Measurements from ENCODE around the gene TGFBR3. TPM values are rescaled to one million over a fixed set of nuclear protein-coding genes. Genes with fewer than 3 reads are reported as not detected.

TGFBR3 gene
- total and polyA plus RNA-seq, 2 of the 8 experiments (the other 6 are each of a cell fraction or from before 2014, with no cell fraction given) = 2.0 to 6.1 TPM

GRCh38 chr1:91807921-91808620 is 77.9 kb downstream of the TGFBR3 start (continued):
- TF ChIP-seq, protein P1, sequence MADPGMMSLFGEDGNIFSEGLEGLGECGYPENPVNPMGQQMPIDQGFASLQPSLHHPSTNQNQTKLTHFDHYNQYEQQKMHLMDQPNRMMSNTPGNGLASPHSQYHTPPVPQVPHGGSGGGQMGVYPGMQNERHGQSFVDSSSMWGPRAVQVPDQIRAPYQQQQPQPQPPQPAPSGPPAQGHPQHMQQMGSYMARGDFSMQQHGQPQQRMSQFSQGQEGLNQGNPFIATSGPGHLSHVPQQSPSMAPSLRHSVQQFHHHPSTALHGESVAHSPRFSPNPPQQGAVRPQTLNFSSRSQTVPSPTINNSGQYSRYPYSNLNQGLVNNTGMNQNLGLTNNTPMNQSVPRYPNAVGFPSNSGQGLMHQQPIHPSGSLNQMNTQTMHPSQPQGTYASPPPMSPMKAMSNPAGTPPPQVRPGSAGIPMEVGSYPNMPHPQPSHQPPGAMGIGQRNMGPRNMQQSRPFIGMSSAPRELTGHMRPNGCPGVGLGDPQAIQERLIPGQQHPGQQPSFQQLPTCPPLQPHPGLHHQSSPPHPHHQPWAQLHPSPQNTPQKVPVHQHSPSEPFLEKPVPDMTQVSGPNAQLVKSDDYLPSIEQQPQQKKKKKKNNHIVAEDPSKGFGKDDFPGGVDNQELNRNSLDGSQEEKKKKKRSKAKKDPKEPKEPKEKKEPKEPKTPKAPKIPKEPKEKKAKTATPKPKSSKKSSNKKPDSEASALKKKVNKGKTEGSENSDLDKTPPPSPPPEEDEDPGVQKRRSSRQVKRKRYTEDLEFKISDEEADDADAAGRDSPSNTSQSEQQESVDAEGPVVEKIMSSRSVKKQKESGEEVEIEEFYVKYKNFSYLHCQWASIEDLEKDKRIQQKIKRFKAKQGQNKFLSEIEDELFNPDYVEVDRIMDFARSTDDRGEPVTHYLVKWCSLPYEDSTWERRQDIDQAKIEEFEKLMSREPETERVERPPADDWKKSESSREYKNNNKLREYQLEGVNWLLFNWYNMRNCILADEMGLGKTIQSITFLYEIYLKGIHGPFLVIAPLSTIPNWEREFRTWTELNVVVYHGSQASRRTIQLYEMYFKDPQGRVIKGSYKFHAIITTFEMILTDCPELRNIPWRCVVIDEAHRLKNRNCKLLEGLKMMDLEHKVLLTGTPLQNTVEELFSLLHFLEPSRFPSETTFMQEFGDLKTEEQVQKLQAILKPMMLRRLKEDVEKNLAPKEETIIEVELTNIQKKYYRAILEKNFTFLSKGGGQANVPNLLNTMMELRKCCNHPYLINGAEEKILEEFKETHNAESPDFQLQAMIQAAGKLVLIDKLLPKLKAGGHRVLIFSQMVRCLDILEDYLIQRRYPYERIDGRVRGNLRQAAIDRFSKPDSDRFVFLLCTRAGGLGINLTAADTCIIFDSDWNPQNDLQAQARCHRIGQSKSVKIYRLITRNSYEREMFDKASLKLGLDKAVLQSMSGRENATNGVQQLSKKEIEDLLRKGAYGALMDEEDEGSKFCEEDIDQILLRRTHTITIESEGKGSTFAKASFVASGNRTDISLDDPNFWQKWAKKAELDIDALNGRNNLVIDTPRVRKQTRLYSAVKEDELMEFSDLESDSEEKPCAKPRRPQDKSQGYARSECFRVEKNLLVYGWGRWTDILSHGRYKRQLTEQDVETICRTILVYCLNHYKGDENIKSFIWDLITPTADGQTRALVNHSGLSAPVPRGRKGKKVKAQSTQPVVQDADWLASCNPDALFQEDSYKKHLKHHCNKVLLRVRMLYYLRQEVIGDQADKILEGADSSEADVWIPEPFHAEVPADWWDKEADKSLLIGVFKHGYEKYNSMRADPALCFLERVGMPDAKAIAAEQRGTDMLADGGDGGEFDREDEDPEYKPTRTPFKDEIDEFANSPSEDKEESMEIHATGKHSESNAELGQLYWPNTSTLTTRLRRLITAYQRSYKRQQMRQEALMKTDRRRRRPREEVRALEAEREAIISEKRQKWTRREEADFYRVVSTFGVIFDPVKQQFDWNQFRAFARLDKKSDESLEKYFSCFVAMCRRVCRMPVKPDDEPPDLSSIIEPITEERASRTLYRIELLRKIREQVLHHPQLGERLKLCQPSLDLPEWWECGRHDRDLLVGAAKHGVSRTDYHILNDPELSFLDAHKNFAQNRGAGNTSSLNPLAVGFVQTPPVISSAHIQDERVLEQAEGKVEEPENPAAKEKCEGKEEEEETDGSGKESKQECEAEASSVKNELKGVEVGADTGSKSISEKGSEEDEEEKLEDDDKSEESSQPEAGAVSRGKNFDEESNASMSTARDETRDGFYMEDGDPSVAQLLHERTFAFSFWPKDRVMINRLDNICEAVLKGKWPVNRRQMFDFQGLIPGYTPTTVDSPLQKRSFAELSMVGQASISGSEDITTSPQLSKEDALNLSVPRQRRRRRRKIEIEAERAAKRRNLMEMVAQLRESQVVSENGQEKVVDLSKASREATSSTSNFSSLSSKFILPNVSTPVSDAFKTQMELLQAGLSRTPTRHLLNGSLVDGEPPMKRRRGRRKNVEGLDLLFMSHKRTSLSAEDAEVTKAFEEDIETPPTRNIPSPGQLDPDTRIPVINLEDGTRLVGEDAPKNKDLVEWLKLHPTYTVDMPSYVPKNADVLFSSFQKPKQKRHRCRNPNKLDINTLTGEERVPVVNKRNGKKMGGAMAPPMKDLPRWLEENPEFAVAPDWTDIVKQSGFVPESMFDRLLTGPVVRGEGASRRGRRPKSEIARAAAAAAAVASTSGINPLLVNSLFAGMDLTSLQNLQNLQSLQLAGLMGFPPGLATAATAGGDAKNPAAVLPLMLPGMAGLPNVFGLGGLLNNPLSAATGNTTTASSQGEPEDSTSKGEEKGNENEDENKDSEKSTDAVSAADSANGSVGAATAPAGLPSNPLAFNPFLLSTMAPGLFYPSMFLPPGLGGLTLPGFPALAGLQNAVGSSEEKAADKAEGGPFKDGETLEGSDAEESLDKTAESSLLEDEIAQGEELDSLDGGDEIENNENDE (IDR thresholded peaks at IDR 0.05; ENCODE audit: insufficient replicate concordance, low read length) = no peak
- TF ChIP-seq CHD1 (IDR thresholded peaks at IDR 0.05; ENCODE audit: low read depth, low read length) (no peak), JUND (IDR thresholded peaks at IDR 0.05; ENCODE audit: low read length) (no peak), EGR1 (IDR thresholded peaks at IDR 0.05; ENCODE audit: borderline replicate concordance, low read depth, low read length) (no peak), BACH1 (IDR thresholded peaks at IDR 0.05; ENCODE audit: low read length) (no peak), BCL11A (IDR thresholded peaks at IDR 0.05; ENCODE audit: low read depth in 2 of 2, low read length in 2 of 2) (no peak), MAFK (IDR thresholded peaks at IDR 0.05; ENCODE audit: low read depth, low read length) (no peak)
- TF ChIP-seq, protein P2, sequence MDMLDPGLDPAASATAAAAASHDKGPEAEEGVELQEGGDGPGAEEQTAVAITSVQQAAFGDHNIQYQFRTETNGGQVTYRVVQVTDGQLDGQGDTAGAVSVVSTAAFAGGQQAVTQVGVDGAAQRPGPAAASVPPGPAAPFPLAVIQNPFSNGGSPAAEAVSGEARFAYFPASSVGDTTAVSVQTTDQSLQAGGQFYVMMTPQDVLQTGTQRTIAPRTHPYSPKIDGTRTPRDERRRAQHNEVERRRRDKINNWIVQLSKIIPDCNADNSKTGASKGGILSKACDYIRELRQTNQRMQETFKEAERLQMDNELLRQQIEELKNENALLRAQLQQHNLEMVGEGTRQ (IDR thresholded peaks at IDR 0.05; ENCODE audit: low read length) = no peak

Data from H1 (cell line).